ENCODE measurements around the gene DRC7.

DNA sequence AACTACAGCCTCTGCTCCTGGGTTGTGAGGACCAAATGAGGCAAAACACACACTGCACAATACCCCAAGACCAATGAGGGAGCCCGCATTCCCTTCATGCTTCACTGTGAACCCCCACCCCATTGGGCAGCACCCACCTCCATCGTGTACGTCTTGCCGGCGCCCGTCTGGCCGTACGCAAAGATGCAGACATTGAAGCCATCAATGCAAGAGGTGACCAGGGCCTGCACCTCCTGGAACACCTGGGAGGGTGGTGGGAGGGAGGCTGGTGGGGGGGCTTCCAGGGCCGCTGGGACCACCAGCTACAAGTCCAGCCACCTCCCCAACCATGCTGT, 69.4 kb downstream of the DRC7 start:
- TF ChIP-seq CTCF (IDR thresholded peaks at IDR 0.05) (no peak), POLR2A (IDR thresholded peaks at IDR 0.05) (no peak)

Measured in thyroid gland (tissue), 4 donors.